ENCODE data around the gene RNGTT.

DNA sequence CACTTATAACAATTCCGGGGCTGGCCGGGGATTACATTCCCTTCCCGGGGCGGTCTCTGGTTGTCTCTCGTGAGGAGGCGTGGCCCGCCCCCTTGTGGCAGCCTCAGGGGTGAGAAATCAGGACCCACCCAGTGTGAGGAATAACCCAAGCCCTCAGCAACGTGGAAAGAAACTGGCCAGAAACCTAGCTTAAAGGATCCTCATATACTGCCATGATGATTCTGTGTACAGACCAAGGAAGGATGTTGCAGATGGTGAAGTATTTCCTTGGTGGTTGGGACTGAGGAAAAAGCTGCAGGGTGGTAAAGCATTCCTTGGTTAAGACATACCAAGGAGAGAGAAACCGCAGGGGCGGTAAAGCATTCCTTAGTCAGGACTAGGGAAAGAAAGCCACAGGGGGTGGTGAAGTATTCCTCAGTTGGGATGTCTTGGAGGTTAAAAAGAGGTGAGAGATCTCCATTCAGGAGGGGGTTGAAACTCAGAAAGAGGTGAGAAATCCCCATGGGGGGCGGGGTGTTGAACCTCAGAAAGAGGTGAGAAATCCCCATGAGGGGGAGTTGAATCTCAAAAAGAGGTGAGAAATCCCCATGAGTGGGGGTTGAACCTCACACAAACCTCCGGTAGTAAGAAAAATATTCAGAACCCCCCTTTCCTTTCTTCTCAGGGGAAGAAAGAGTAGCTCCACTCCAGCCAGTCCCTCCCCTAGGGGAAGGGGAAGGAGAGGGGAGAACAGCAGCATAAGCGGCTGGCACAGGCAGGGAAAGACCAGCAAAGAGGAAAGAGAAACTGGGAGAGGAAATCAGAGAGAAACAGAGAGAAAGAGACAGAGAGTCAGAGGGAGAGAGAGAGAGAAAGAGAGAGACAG is 238.1 kb downstream of the RNGTT start:
- TF ChIP-seq, protein P1, sequence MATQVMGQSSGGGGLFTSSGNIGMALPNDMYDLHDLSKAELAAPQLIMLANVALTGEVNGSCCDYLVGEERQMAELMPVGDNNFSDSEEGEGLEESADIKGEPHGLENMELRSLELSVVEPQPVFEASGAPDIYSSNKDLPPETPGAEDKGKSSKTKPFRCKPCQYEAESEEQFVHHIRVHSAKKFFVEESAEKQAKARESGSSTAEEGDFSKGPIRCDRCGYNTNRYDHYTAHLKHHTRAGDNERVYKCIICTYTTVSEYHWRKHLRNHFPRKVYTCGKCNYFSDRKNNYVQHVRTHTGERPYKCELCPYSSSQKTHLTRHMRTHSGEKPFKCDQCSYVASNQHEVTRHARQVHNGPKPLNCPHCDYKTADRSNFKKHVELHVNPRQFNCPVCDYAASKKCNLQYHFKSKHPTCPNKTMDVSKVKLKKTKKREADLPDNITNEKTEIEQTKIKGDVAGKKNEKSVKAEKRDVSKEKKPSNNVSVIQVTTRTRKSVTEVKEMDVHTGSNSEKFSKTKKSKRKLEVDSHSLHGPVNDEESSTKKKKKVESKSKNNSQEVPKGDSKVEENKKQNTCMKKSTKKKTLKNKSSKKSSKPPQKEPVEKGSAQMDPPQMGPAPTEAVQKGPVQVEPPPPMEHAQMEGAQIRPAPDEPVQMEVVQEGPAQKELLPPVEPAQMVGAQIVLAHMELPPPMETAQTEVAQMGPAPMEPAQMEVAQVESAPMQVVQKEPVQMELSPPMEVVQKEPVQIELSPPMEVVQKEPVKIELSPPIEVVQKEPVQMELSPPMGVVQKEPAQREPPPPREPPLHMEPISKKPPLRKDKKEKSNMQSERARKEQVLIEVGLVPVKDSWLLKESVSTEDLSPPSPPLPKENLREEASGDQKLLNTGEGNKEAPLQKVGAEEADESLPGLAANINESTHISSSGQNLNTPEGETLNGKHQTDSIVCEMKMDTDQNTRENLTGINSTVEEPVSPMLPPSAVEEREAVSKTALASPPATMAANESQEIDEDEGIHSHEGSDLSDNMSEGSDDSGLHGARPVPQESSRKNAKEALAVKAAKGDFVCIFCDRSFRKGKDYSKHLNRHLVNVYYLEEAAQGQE (IDR thresholded peaks at IDR 0.05; ENCODE audit: insufficient read depth in 1 of 2, low read depth in 2 of 2, low read length in 2 of 2), result no peak
- no peak for TF ChIP-seq SIN3A (IDR thresholded peaks at IDR 0.05; ENCODE audit: borderline replicate concordance, insufficient read depth, low read length)
- no peak for TF ChIP-seq POLR2AphosphoS5 (IDR thresholded peaks at IDR 0.05; ENCODE audit: low read depth, low read length)
- no peak for TF ChIP-seq FOXP2 (optimal IDR thresholded peaks at IDR 0.05; ENCODE audit: borderline replicate concordance, extremely low read depth, extremely low read length, insufficient read depth)
- TF ChIP-seq TAF1 (IDR thresholded peaks at IDR 0.05; ENCODE audit: borderline replicate concordance, insufficient read depth, low read length), result no peak
